Measurements from ENCODE around the gene LSM4. TPM values are rescaled to one million over a fixed set of nuclear protein-coding genes. Genes with fewer than 3 reads are reported as not detected.

Gene LSM4
- total and polyA plus RNA-seq, 2 of the 13 experiments (the other 11 are each of a cell fraction or from before 2014, with no cell fraction given), result 65.8 to 166 TPM

- TF ChIP-seq, protein P1, sequence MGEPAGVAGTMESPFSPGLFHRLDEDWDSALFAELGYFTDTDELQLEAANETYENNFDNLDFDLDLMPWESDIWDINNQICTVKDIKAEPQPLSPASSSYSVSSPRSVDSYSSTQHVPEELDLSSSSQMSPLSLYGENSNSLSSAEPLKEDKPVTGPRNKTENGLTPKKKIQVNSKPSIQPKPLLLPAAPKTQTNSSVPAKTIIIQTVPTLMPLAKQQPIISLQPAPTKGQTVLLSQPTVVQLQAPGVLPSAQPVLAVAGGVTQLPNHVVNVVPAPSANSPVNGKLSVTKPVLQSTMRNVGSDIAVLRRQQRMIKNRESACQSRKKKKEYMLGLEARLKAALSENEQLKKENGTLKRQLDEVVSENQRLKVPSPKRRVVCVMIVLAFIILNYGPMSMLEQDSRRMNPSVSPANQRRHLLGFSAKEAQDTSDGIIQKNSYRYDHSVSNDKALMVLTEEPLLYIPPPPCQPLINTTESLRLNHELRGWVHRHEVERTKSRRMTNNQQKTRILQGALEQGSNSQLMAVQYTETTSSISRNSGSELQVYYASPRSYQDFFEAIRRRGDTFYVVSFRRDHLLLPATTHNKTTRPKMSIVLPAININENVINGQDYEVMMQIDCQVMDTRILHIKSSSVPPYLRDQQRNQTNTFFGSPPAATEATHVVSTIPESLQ (CRISPR knock-in tag; conservative IDR thresholded peaks at IDR 0.05), result no peak
- TF ChIP-seq TEAD3 (CRISPR knock-in tag; optimal IDR thresholded peaks at IDR 0.05; ENCODE audit: borderline replicate concordance) (peak; percentile 69), ZNF572 (CRISPR knock-in tag; IDR thresholded peaks at IDR 0.05) (no peak), ZFP90 (CRISPR knock-in tag; IDR thresholded peaks at IDR 0.05; ENCODE audit: borderline replicate concordance) (0 out of 2 replicates have a peak, but pooled peaks have one; percentile 62), HOXA7 (CRISPR knock-in tag; IDR thresholded peaks at IDR 0.05) (no peak), SIN3A (IDR thresholded peaks at IDR 0.05; ENCODE audit: borderline replicate concordance, low read depth, low read length) (no peak), ZNF510 (CRISPR knock-in tag; IDR thresholded peaks at IDR 0.05; ENCODE audit: low read depth) (no peak), ZNF432 (CRISPR knock-in tag; IDR thresholded peaks at IDR 0.05; ENCODE audit: borderline replicate concordance) (no peak), CENPBD1 (CRISPR knock-in tag; IDR thresholded peaks at IDR 0.05; ENCODE audit: borderline replicate concordance, low read depth) (no peak), ZFX (CRISPR knock-in tag; IDR thresholded peaks at IDR 0.05; ENCODE audit: low read depth) (no peak), ZNF678 (CRISPR knock-in tag; IDR thresholded peaks at IDR 0.05) (no peak), KDM5A (IDR thresholded peaks at IDR 0.05; ENCODE audit: borderline replicate concordance, low read length) (no peak), MATR3 (CRISPR knock-in tag; IDR thresholded peaks at IDR 0.05) (no peak), BCL3 (CRISPR knock-in tag; IDR thresholded peaks at IDR 0.05) (no peak), SALL2 (CRISPR knock-in tag; IDR thresholded peaks at IDR 0.05) (peak; percentile 48; the same call in 1 of the 2 replicates), ZNF17 (CRISPR knock-in tag; IDR thresholded peaks at IDR 0.05) (no peak), ZZZ3 (CRISPR knock-in tag; IDR thresholded peaks at IDR 0.05; ENCODE audit: borderline replicate concordance) (no peak), ZNF569 (CRISPR knock-in tag; IDR thresholded peaks at IDR 0.05; ENCODE audit: borderline replicate concordance) (no peak), ZNF660 (CRISPR knock-in tag; IDR thresholded peaks at IDR 0.05; ENCODE audit: borderline replicate concordance, low read depth) (no peak), KDM3A (CRISPR knock-in tag; IDR thresholded peaks at IDR 0.05; ENCODE audit: low read depth) (no peak)
- TF ChIP-seq, protein P2, sequence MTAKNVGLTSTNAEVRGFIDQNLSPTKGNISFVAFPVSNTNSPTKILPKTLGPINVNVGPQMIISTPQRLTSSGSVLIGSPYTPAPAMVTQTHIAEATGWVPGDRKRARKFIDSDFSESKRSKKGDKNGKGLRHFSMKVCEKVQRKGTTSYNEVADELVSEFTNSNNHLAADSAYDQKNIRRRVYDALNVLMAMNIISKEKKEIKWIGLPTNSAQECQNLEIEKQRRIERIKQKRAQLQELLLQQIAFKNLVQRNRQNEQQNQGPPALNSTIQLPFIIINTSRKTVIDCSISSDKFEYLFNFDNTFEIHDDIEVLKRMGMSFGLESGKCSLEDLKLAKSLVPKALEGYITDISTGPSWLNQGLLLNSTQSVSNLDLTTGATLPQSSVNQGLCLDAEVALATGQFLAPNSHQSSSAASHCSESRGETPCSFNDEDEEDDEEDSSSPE (CRISPR knock-in tag; IDR thresholded peaks at IDR 0.05), result no peak; the same call in 1 of the 2 replicates
- TF ChIP-seq, protein P3, sequence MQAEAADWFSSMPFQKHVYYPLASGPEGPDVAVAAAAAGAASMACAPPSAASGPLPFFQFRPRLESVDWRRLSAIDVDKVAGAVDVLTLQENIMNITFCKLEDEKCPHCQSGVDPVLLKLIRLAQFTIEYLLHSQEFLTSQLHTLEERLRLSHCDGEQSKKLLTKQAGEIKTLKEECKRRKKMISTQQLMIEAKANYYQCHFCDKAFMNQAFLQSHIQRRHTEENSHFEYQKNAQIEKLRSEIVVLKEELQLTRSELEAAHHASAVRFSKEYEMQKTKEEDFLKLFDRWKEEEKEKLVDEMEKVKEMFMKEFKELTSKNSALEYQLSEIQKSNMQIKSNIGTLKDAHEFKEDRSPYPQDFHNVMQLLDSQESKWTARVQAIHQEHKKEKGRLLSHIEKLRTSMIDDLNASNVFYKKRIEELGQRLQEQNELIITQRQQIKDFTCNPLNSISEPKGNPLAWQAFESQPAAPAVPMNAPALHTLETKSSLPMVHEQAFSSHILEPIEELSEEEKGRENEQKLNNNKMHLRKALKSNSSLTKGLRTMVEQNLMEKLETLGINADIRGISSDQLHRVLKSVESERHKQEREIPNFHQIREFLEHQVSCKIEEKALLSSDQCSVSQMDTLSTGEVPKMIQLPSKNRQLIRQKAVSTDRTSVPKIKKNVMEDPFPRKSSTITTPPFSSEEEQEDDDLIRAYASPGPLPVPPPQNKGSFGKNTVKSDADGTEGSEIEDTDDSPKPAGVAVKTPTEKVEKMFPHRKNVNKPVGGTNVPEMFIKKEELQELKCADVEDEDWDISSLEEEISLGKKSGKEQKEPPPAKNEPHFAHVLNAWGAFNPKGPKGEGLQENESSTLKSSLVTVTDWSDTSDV (CRISPR knock-in tag; IDR thresholded peaks at IDR 0.05), result no peak
These were observed 42.1 kb upstream of the LSM4 start (continued) for GRCh38 chr19:18364826-18365528.
